ENCODE results near the gene ELP4.
"Not testable (repeated sequence)": the region's sequence is repeated elsewhere in the genome, so short reads cannot be mapped to it uniquely, and the experiment has no call there.

The ELP4 gene

DNA sequence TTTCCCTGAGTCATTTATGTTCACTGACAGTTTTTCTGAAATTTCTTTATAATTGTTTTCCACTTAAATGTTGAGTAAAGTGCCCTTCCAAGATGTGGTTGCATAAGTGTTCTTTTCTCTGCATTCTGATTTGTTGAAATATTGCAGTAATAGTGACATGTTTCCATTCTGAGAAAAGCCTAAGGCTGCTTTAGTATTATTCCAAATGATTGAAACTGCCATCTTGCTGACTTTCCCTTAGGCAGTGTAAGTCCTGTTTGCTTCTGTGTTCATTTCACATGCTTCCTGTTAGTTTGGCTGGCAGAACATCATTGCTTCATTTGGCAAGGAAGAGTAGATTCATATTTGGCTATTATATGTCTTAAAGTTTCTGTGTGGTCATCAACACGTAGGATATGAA is 146.5 kb downstream of the ELP4 start:
- TF ChIP-seq, protein P1, sequence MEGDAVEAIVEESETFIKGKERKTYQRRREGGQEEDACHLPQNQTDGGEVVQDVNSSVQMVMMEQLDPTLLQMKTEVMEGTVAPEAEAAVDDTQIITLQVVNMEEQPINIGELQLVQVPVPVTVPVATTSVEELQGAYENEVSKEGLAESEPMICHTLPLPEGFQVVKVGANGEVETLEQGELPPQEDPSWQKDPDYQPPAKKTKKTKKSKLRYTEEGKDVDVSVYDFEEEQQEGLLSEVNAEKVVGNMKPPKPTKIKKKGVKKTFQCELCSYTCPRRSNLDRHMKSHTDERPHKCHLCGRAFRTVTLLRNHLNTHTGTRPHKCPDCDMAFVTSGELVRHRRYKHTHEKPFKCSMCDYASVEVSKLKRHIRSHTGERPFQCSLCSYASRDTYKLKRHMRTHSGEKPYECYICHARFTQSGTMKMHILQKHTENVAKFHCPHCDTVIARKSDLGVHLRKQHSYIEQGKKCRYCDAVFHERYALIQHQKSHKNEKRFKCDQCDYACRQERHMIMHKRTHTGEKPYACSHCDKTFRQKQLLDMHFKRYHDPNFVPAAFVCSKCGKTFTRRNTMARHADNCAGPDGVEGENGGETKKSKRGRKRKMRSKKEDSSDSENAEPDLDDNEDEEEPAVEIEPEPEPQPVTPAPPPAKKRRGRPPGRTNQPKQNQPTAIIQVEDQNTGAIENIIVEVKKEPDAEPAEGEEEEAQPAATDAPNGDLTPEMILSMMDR (conservative IDR thresholded peaks at IDR 0.05): no peak
- H3K27ac ChIP-seq: no peak overlapping the region

- no peak overlapping the region for H3K27ac ChIP-seq
- TF ChIP-seq, protein P1 (conservative IDR thresholded peaks at IDR 0.05): no peak
Measured at GRCh38 chr11:31657091-31657490, 147.5 kb downstream of the ELP4 start.

- TF ChIP-seq, protein P1 (conservative IDR thresholded peaks at IDR 0.05): no peak
- H3K27ac ChIP-seq: no peak overlapping the region
Measured at GRCh38 chr11:31664129-31664528, 154.6 kb downstream of the ELP4 start.

DNA sequence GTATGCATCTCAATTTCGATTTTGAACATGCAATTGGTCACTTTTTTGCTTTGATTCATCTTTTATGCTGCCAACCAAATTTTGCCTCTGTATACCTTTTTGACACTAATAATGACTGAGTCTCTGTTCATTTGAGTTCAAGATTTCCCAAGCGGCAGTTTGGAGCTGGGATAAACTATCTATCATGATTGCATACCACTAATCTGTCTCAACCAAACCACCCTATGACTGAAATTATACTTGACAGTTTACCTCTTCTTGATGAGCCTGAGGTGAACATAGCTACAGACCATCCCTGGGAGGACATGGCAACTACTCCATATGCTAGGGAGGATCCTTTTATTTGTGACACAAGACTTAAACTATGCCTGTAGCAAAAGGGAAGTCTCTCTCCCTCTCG is 155.4 kb downstream of the ELP4 start:
- TF ChIP-seq, protein P1 (conservative IDR thresholded peaks at IDR 0.05): no peak

DNA sequence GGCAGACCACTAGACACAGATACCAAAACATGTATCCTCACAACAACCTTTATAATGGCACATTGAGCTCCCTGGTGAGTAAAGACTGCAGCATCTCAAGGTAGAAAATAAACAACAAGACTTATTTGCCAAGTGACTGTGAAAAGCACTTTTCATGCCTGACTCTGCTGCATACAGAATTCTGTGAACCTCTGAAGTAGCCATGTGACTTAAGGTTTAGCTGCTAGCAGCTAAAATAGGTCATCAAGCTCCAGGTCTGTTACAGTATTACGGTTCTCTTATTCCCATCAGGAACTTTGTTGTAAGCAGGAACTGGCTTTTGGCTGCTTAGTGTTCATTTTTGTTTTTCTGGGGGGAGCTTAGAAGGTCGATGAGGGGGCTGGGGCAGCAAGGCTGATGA is 162.1 kb downstream of the ELP4 start:
- TF ChIP-seq, protein P1 (conservative IDR thresholded peaks at IDR 0.05): no peak
- no peak overlapping the region for H3K27ac ChIP-seq

More for the DNA sequence above, 155.4 kb downstream of the ELP4 start:
- H3K27ac ChIP-seq: no peak overlapping the region

- not testable (repeated sequence) for H3K27ac ChIP-seq
Measured at GRCh38 chr11:31673108-31673507, 163.5 kb downstream of the ELP4 start.

DNA sequence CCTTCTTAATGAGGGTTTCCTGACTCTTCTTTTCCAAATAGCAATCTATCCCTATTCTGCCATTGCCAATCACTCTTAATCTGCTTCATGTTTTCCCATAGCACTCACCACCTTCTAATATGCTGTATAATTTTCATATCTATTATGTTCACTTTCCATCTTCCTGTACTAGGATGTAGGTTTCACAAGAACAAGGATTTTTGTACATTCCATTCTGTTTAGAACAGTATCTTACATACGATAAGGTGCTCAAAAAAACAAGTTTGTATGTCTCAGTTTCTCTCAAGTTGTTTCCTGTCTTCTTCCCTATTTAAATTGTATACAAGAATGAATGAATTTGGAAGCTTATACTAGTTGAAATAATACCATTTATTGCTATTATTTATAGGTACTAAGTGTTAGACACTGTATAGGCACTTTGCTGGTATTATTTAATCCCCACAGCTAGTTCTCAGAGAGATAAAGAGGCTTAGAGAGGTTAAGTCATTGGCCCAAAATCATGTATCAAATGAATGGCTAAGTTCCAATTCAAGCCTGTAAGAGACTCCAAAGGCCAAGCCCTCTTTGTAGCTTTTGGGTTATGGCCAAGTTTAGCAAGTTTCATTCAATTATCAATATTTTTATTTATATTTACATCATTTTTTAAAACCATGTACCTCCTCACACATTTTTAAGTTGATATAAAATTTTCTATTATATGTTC is 166.9 kb downstream of the ELP4 start:
- TF ChIP-seq, protein P1 (conservative IDR thresholded peaks at IDR 0.05): no peak
- no peak overlapping the region for H3K27ac ChIP-seq

GRCh38 chr11:31680770-31681169 is 171.2 kb downstream of the ELP4 start:
- no peak overlapping the region for H3K27ac ChIP-seq

More at GRCh38 chr11:31680770-31681169, 171.2 kb downstream of the ELP4 start:
- TF ChIP-seq, protein P1 (conservative IDR thresholded peaks at IDR 0.05): no peak

All from VCaP (cell line).